HepG2 (cell line): ENCODE data around the gene WDR5B.

Experiments used
- DPF2 ChIP-seq: sonication (generic); formaldehyde crosslinking; IDR thresholded peaks from 2 replicates; pipeline ENCODE4 v1.4.0; 2020; ENCODE audit warnings: mild to moderate bottlenecking, low read depth, missing genetic modification reagents, borderline replicate concordance
- FOXP1 ChIP-seq, 2 experiments: fragments of 450-650 bp in 1 of 2; IDR thresholded peaks; 2 replicates each; pipeline ENCODE4 v1.6.1; 2017 to 2018; ENCODE audit warnings: antibody characterized with exemption in 1 of 2
- HOXA5 ChIP-seq: sonication (generic); formaldehyde crosslinking; IDR thresholded peaks from 2 replicates; pipeline ENCODE4 v1.4.0; 2020; ENCODE audit warnings: missing genetic modification reagents
- POLR2A ChIP-seq, 2 experiments: IDR thresholded peaks; 2 replicates each; pipeline ENCODE4 v1.6.1; 2011; ENCODE audit warnings: low read depth in 2 of 2, low read length in 2 of 2, mild to moderate bottlenecking in 1 of 2, moderate library complexity in 1 of 2; ENCODE audit not compliant: insufficient read depth in 1 of 2
- SP1 ChIP-seq, 2 experiments: fragments of 450-650 bp in 1 of 2; sonication (generic) in 1 of 2; formaldehyde crosslinking in 1 of 2; IDR thresholded peaks; 2 replicates each; pipeline versions ENCODE4 v1.4.0 to v1.6.1; 2016 to 2020; ENCODE audit warnings: missing genetic modification reagents in 1 of 2
- SP4 ChIP-seq: sonication (generic); formaldehyde crosslinking; IDR thresholded peaks from 2 replicates; pipeline ENCODE4 v1.8.1; 2023; ENCODE audit warnings: mild to moderate bottlenecking, missing genetic modification reagents
- ZNF790 ChIP-seq: sonication (generic); formaldehyde crosslinking; IDR thresholded peaks from 2 replicates; pipeline ENCODE4 v1.8.0; 2022; ENCODE audit warnings: missing genetic modification reagents, mild to moderate bottlenecking, borderline replicate concordance
- TF ChIP-seq, protein P1 (sequence below): sonication (generic); formaldehyde crosslinking; IDR thresholded peaks from 2 replicates; pipeline ENCODE4 v1.5.0; 2020; ENCODE audit warnings: mild to moderate bottlenecking, missing genetic modification reagents, moderate library complexity
- TF ChIP-seq, protein P2 (sequence below): sonication (generic); formaldehyde crosslinking; IDR thresholded peaks from 2 replicates; pipeline ENCODE4 v1.8.1; 2022; ENCODE audit warnings: mild to moderate bottlenecking, missing genetic modification reagents

DNA sequence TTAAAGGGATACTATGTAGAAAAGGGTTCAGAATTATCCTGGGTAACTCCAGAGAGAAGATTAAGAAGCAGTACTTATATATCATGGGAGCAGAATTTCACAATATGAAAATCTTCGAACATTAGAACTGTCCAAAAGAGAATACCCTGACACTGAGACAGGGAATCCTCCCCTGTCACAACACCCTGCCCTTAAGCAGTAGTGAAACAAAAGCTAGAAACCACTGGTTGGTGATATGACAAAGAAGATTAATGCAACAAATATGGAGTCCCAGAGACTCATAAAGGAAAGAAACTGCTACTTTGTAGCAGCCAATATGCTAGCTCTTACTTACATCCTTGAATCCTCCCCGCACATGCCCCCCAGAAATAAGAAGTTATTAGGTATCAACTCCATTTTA lies 51.4 kb downstream of the WDR5B start:
- TF ChIP-seq FOXP1 (IDR thresholded peaks at IDR 0.05) (no peak), FOXP1 (CRISPR knock-in tag; IDR thresholded peaks at IDR 0.05) (no peak), POLR2A (IDR thresholded peaks at IDR 0.05; ENCODE audit: insufficient read depth in 1 of 2, low read depth in 2 of 2, low read length in 2 of 2) (no peak), SP4 (CRISPR knock-in tag) (no peak), HOXA5 (CRISPR knock-in tag) (no peak), SP1 (IDR thresholded peaks at IDR 0.05) (no peak), SP1 (CRISPR knock-in tag; IDR thresholded peaks at IDR 0.05) (no peak), ZNF790 (CRISPR knock-in tag) (no peak), DPF2 (CRISPR knock-in tag) (no peak)
- TF ChIP-seq, protein P1, sequence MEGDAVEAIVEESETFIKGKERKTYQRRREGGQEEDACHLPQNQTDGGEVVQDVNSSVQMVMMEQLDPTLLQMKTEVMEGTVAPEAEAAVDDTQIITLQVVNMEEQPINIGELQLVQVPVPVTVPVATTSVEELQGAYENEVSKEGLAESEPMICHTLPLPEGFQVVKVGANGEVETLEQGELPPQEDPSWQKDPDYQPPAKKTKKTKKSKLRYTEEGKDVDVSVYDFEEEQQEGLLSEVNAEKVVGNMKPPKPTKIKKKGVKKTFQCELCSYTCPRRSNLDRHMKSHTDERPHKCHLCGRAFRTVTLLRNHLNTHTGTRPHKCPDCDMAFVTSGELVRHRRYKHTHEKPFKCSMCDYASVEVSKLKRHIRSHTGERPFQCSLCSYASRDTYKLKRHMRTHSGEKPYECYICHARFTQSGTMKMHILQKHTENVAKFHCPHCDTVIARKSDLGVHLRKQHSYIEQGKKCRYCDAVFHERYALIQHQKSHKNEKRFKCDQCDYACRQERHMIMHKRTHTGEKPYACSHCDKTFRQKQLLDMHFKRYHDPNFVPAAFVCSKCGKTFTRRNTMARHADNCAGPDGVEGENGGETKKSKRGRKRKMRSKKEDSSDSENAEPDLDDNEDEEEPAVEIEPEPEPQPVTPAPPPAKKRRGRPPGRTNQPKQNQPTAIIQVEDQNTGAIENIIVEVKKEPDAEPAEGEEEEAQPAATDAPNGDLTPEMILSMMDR (CRISPR knock-in tag) = no peak
- TF ChIP-seq, protein P2, sequence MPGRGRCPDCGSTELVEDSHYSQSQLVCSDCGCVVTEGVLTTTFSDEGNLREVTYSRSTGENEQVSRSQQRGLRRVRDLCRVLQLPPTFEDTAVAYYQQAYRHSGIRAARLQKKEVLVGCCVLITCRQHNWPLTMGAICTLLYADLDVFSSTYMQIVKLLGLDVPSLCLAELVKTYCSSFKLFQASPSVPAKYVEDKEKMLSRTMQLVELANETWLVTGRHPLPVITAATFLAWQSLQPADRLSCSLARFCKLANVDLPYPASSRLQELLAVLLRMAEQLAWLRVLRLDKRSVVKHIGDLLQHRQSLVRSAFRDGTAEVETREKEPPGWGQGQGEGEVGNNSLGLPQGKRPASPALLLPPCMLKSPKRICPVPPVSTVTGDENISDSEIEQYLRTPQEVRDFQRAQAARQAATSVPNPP (CRISPR knock-in tag) = no peak
